IMR-90 (cell line): ENCODE measurements around the gene SRPX2. TPM values are rescaled to one million over a fixed set of nuclear protein-coding genes. Genes with fewer than 3 reads are reported as not detected.

Experiments
- ATAC-seq: fragments of 200-7000 bp; cut with Tn5 transposase; 2 replicates; pipeline ENCODE4 v1.9.1; 2020; ENCODE audit warnings: low read depth, mild to moderate bottlenecking, moderate library complexity
- BruUV-seq: library from RNA; stranded (reverse); fragments of 400-500 nt; replicated peaks from 2 replicates; lab custom pipeline; 2021; lab: Mats Ljungman, UMichigan
- CTCF ChIA-PET: fragments of 300-600 bp; formaldehyde crosslinking; extraction: SDS; loops from one replicate; lab custom pipeline; 2021; ENCODE audit warnings: antibody characterized with exemption; lab: Yijun Ruan, JAX
- POLR2A ChIA-PET: fragments of 300-600 bp; sonication (Branson Sonifier 250); formaldehyde crosslinking; loops from one replicate; lab custom pipeline; 2022; ENCODE audit warnings: antibody characterized with exemption; ENCODE audit not compliant: unreplicated experiment; lab: Charles Lee
- DNase-seq: peaks from one replicate; pipeline ENCODE4 v3.0.0; 2013
- H2AFZ ChIP-seq: replicated peaks from 2 replicates; pipeline ENCODE3; 2013; ENCODE audit warnings: low read length, mild to moderate bottlenecking; ENCODE audit not compliant: poor library complexity
- H2AK5ac ChIP-seq: 2 replicates; pipeline ENCODE4 v1.6.1; 2013; ENCODE audit warnings: low read depth, low read length, inconsistent platforms
- H2AK9ac ChIP-seq: replicated peaks from 2 replicates; pipeline ENCODE3; 2013; ENCODE audit warnings: mild to moderate bottlenecking, low read depth, low read length, moderate library complexity; ENCODE audit not compliant: poor library complexity
- H2BK120ac ChIP-seq: 2 replicates; pipeline ENCODE4 v1.6.1; 2013; ENCODE audit warnings: low read depth, low read length, inconsistent platforms
- H2BK15ac ChIP-seq: 3 replicates; pipeline ENCODE4 v1.6.1; 2013; ENCODE audit warnings: low read depth, low read length, inconsistent platforms
- H2BK20ac ChIP-seq: 2 replicates; pipeline ENCODE4 v1.6.1; 2013; ENCODE audit warnings: low read depth, mild to moderate bottlenecking, inconsistent platforms, low read length, moderate library complexity
- H2BK5ac ChIP-seq: 2 replicates; pipeline ENCODE4 v1.6.1; 2013; ENCODE audit warnings: mild to moderate bottlenecking, low read depth, low read length, inconsistent platforms; ENCODE audit not compliant: poor library complexity, severe bottlenecking
- H3K14ac ChIP-seq: replicated peaks from 2 replicates; pipeline ENCODE4 v1.6.1; 2013; ENCODE audit warnings: low read depth, low read length, inconsistent platforms
- H3K18ac ChIP-seq: 2 replicates; pipeline ENCODE4 v1.6.1; 2013; ENCODE audit warnings: low read depth, low read length, control low read depth
- H3K23ac ChIP-seq: 2 replicates; pipeline ENCODE4 v1.6.1; 2013; ENCODE audit warnings: low read depth, low read length, inconsistent platforms
- H3K27ac ChIP-seq: 2 replicates; pipeline ENCODE4 v1.5.1; 2013; ENCODE audit warnings: mild to moderate bottlenecking, control low read depth, low read length; ENCODE audit not compliant: insufficient read depth
- H3K27me3 ChIP-seq: 2 replicates; pipeline ENCODE4 v1.6.1; 2013; ENCODE audit warnings: low read length; ENCODE audit not compliant: control insufficient read depth, insufficient read depth
- H3K36me3 ChIP-seq: 2 replicates; pipeline ENCODE4 v1.6.1; 2013; ENCODE audit warnings: low read length, mixed read lengths; ENCODE audit not compliant: control insufficient read depth, insufficient read depth
- H3K4ac ChIP-seq: 2 replicates; pipeline ENCODE4 v1.6.1; 2013; ENCODE audit warnings: low read depth, low read length, inconsistent platforms
- H3K4me1 ChIP-seq: 2 replicates; pipeline ENCODE4 v1.6.1; 2013; ENCODE audit warnings: low read length, mixed read lengths; ENCODE audit not compliant: control insufficient read depth, insufficient read depth
- H3K4me2 ChIP-seq: 2 replicates; pipeline ENCODE4 v1.6.1; 2013; ENCODE audit warnings: low read depth, mild to moderate bottlenecking, control low read depth, low read length, moderate library complexity
- H3K4me3 ChIP-seq: 2 replicates; pipeline ENCODE4 v1.5.1; 2013; ENCODE audit warnings: low read depth, mild to moderate bottlenecking, control low read depth, low read length, moderate library complexity; ENCODE audit not compliant: insufficient read depth
- H3K56ac ChIP-seq: 2 replicates; pipeline ENCODE4 v1.6.1; 2013; ENCODE audit warnings: low read length, inconsistent platforms; ENCODE audit not compliant: insufficient read depth; ENCODE audit errors: extremely low read depth
- H3K79me1 ChIP-seq, 2 experiments: 2 replicates each; pipeline ENCODE4 v1.6.1; 2013; ENCODE audit warnings: low read length in 2 of 2, inconsistent platforms in 1 of 2, low read depth in 1 of 2
- H3K9ac ChIP-seq: 2 replicates; pipeline ENCODE4 v1.6.1; 2013; ENCODE audit warnings: low read depth, low read length, control low read depth
- H3K9me1 ChIP-seq: 2 replicates; pipeline ENCODE4 v1.6.1; 2013; ENCODE audit warnings: low read length, inconsistent platforms; ENCODE audit not compliant: insufficient read depth
- H3K9me3 ChIP-seq: 2 replicates; pipeline ENCODE4 v1.6.1; 2013; ENCODE audit warnings: low read length; ENCODE audit not compliant: control insufficient read depth, insufficient read depth
- H4K20me1 ChIP-seq: 2 replicates; pipeline ENCODE4 v1.6.1; 2013; ENCODE audit warnings: low read length, inconsistent platforms; ENCODE audit not compliant: insufficient read depth
- H4K5ac ChIP-seq: 2 replicates; pipeline ENCODE4 v1.6.1; 2013; ENCODE audit warnings: mild to moderate bottlenecking, low read depth, low read length, control low read depth
- H4K8ac ChIP-seq, 2 experiments: 2 replicates each; pipeline ENCODE4 v1.6.1; 2013; ENCODE audit warnings: low read depth in 2 of 2, low read length in 2 of 2, control low read depth in 1 of 2, inconsistent platforms in 1 of 2
- H4K91ac ChIP-seq: 2 replicates; pipeline ENCODE4 v1.6.1; 2013; ENCODE audit warnings: low read depth, low read length, inconsistent platforms; ENCODE audit not compliant: insufficient read depth
- BHLHE40 ChIP-seq: fragments of 150-350 bp; IDR thresholded peaks from 2 replicates; pipeline ENCODE4 v1.6.1; 2016; ENCODE audit warnings: mild to moderate bottlenecking, low read depth, low read length
- FOS ChIP-seq: fragments of 150-350 bp; IDR thresholded peaks from 2 replicates; pipeline ENCODE4 v1.6.1; 2016; ENCODE audit warnings: low read depth, low read length
- MAZ ChIP-seq: IDR thresholded peaks from 2 replicates; pipeline ENCODE4 v1.6.1; 2012; ENCODE audit warnings: low read depth, mild to moderate bottlenecking, low read length, improper control_type of control experiment, moderate library complexity, borderline replicate concordance
- RCOR1 ChIP-seq: IDR thresholded peaks from 2 replicates; pipeline ENCODE4 v1.6.1; 2012; ENCODE audit warnings: mild to moderate bottlenecking, low read length, improper control_type of control experiment; ENCODE audit not compliant: insufficient replicate concordance
- WGBS, 2 experiments: methylation state at CpG; one replicate each; pipeline versions ENCODE4 v1.1.5 to v1.1.7; 2013; ENCODE audit warnings: missing lambda C conversion rate in 2 of 2; ENCODE audit not compliant: insufficient read length in 1 of 2; ENCODE audit errors: extremely low coverage in 2 of 2; 5-methylcytosine and 5-hydroxymethylcytosine counted together
- dilution Hi-C: fragments of 300-500 bp; cut with HindIII; formaldehyde crosslinking; loops from one replicate; pipeline ENCODE4 v1.14.3; 2018; ENCODE audit warnings: low sequenced_read_pairs; ENCODE audit not compliant: unreplicated experiment
- in situ Hi-C: fragments of 300-500 bp; cut with MboI; formaldehyde crosslinking; loops from 3 replicates; pipeline ENCODE4 v1.14.3; 2019; ENCODE audit warnings: low sequenced_read_pairs, inconsistent platforms, mixed read lengths
- intact Hi-C: fragments of 100-400 bp; cut with micrococcal nuclease; formaldehyde crosslinking; loops from 2 replicates; pipeline ENCODE4 v1.10.0; 2022
- polyA plus RNA-seq, 3 experiments: library from polyadenylated mRNA; depleted of rRNA; stranded (reverse); fragments of >200 nt; gene quantifications; 2 replicates each; pipeline ENCODE4 v1.2.3, GENCODE V29; 2012; ENCODE audit warnings: low replicate concordance in 1 of 3
- total RNA-seq: library from RNA; depleted of rRNA; stranded (reverse); fragments of >200 nt; gene quantifications from 2 replicates; pipeline ENCODE4 v1.2.3, GENCODE V29; 2012

Gene SRPX2
- total and polyA plus RNA-seq, 2 of the 4 experiments (the other 2 are of a cell fraction), result 20.6 to 43.1 TPM

DNA sequence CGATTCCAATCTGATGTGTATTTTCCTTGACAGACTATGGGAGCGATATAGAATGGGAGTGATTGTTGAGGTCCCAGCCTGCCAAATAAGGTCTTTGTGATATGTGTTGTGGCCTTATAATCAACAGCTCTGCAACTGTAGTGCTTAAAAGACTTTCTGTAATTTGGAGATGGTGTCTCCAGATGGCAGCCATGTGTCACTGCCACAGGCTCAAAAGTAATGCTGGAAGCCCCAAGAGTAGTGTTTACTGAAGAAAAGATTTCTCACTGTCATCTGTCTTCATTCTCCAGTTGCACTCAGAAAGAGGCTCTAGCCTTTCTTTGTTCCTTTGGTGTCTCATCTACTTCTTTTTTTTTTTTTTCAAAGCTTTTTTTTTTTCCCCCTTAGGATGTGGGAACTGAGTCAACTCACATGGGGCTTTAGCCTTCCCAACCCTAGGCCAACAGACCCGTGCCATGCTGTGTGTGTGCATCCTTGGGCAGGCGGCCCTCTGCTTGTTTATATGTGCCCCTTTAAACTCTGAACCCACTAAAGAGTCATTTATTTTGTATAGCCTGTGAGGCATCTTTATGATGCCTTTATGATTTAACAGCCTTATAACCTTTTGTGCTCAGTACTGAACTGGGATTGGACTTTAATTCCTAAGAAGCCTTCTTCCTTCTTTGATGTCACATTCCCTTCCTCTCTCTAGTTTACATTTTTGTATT lies 15.6 kb downstream of the SRPX2 start:
- peaks cover 4% of the 10 kb centered on the region; the same call in 1 of the 2 replicates for H3K36me3 ChIP-seq
- H4K8ac ChIP-seq, result no peak overlapping the region
- H3K9ac ChIP-seq, result no peak overlapping the region
- peak overlapping the region; percentile 74 for H3K4me2 ChIP-seq
- H4K20me1 ChIP-seq, result no peaks in the 10 kb centered on the region
- H2BK15ac ChIP-seq, result no peak overlapping the region
- H2BK5ac ChIP-seq, result peak overlapping the region; percentile 45
- no peak overlapping the region for H3K4me3 ChIP-seq
- H4K5ac ChIP-seq, result no peak overlapping the region
- intact Hi-C loops, result loop anchor here (5.0 kb wide), 1 partner anchor 147 kb away; no protein-coding TSS in a partner anchor
- H3K27ac ChIP-seq, result peak overlapping the region; percentile 58; the same call in 1 of the 2 replicates
- dilution Hi-C loops, result no loop called here
- peaks cover under 1% of the 10 kb centered on the region; the same call in 1 of the 2 replicates for H3K9me1 ChIP-seq
- H2BK120ac ChIP-seq, result no peak overlapping the region
- ChIA-PET CTCF (no interaction called here), POLR2A (interaction anchor here (0.6 kb wide), 1 partner anchor 10 kb away, joined by 3 read pairs; no protein-coding TSS in a partner anchor)
- H2AK5ac ChIP-seq, result no peak overlapping the region
- no peak overlapping the region for H2AK9ac ChIP-seq
- TF ChIP-seq RCOR1, result no peak
- TF ChIP-seq BHLHE40, result no peak
- no peak for TF ChIP-seq MAZ
- no peak for TF ChIP-seq FOS
- ATAC-seq, result peak; percentile 59
- no peak overlapping the region for H3K23ac ChIP-seq
- 80% methylated on average over 1 of the region's 4 CpGs; no CpG with 5 or more reads in 1 of the 2 experiments for WGBS, 2 experiments
- H3K79me1 ChIP-seq, result no peaks in the 10 kb centered on the region
- peak overlapping the region; percentile 68; the same call in 1 of the 2 replicates for H3K18ac ChIP-seq
- no peak overlapping the region for H3K14ac ChIP-seq
- no peak overlapping the region for H4K91ac ChIP-seq
- no peak overlapping the region for H3K56ac ChIP-seq
- no peak overlapping the region for H2AFZ ChIP-seq
- BruUV-seq, result no TSS peak
- no peak overlapping the region for H2BK20ac ChIP-seq
- DNase-seq, result no peak
- H3K9me3 ChIP-seq, result no peaks in the 10 kb centered on the region
- in situ Hi-C loops, result no loop called here
- no peak overlapping the region for H3K4ac ChIP-seq
- H3K4me1 ChIP-seq, result peaks cover 4% of the 10 kb centered on the region
- no peaks in the 10 kb centered on the region; the same call in 1 of the 2 replicates for H3K27me3 ChIP-seq
